ENCODE measurements around the gene NALF2.

Gene NALF2

GRCh38 chrX:69503782-69504625 is at the start of gene NALF2:
Gene NALF2, plus strand, starts transcription at chrX:69504326. Its CDS starts 957 bp downstream, at chrX:69505283.
- peak; percentile 35 for DNase-seq

DNA sequence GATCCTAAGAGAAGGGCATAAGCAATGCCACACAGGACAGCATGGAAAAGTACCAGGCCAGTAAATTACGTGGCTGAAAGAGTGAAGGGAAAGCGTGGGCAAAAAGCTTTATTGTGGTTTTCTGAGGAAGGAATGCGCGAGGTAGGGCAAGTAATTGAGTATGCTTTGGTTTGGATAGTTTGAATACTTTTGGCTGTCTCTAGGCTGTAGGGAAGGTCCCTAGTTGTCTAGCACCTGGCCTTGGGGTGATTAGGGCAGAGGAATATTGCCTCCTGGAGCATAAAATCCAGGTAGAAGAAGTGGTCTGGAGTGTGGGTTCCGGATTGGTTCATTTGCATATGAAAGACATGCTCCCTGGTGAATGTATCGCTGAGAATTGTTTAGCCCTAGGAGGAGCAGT is 46.4 kb upstream of the NALF2 start:
- DNase-seq = no peak

GRCh38 chrX:69466546-69466945 is 37.6 kb upstream of the NALF2 start:
- DNase-seq = no peak

DNA sequence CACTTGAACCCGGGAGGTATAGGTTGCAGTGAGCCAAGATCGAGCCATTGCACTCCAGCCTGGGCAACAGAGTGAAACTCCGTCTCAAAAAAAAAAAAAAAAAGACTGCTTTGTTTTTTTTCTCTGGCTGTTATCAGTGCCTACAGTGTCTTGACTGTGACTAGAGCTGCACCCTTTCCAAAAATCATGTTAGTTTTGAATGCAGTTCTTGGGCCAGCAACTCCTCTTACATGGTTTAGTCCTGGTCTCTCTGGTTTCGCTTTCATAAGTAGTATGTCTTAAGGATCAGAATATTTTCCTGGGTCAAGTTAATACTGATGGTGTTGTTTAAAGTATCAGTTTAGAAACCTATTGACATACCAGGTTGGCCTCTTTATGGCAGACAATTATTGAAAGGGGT is 34.2 kb upstream of the NALF2 start:
- no peak for DNase-seq

- no peak for DNase-seq
Measured at GRCh38 chrX:69489625-69490024, 14.5 kb upstream of the NALF2 start.

GRCh38 chrX:69493193-69493592 is 10.9 kb upstream of the NALF2 start:
- DNase-seq = peak; percentile 54

DNA sequence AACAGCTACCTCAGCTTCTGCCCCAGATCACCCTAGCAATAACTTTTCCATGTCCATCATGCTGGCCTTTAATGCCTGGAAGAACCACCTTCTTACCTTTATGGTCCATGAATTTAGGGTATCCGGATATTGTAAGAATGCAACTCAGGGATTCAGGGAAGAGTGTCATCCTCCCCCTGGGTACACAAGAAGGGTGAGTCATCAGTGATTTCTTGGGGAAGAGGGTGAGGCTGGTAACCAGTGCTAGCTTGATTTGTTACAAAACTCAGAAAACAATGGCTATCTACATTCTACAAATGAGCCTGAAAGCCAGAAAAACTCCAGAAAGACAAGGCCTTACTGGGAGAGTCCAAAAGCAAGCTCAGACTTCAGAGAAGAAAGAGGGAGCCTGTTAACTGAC is 10.4 kb upstream of the NALF2 start:
- no peak for DNase-seq

DNA sequence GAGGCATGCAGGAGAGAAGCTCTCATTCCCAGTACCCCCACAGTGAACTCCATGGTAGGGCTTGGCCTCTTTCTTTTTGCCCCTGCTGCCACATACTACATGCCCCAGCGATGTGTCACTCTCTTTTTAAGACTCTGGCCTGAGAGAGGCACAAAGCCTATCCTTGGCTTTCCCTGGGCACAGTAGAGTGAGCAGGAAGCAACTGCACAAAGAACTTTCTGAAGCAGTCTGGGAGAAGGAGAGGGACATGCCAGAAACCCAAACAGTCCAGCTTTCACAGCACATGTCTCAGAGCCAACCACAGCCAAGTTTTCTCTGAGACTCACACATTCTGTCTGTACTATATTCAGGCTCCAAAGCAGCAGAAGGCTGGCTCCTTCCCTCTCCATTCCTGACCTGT is 7.9 kb upstream of the NALF2 start:
- no peak for DNase-seq

DNA sequence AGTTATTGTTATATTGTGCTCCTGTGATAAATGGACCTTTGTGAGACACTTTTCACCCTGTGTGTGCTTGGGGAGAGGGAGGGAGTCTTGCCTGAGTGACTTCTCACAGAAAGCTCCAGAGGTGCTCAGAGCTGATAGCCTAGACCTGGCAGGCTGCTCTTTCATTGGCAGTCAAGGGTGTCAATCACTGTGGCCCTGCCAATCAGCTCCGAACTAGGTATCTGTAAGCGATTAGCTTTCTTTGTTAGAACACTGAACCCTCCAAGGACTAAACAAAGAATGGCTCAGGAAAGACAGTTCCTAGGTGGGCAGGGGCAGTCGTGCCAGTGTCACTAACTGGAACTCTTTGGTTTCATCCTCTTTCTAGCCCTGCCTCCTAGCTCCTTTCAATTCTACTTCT is 2.7 kb upstream of the NALF2 start:
- DNase-seq = peak; percentile 19

- no peak for DNase-seq
Measured at GRCh38 chrX:69503228-69503781, 821 bp upstream of the NALF2 start.

DNA sequence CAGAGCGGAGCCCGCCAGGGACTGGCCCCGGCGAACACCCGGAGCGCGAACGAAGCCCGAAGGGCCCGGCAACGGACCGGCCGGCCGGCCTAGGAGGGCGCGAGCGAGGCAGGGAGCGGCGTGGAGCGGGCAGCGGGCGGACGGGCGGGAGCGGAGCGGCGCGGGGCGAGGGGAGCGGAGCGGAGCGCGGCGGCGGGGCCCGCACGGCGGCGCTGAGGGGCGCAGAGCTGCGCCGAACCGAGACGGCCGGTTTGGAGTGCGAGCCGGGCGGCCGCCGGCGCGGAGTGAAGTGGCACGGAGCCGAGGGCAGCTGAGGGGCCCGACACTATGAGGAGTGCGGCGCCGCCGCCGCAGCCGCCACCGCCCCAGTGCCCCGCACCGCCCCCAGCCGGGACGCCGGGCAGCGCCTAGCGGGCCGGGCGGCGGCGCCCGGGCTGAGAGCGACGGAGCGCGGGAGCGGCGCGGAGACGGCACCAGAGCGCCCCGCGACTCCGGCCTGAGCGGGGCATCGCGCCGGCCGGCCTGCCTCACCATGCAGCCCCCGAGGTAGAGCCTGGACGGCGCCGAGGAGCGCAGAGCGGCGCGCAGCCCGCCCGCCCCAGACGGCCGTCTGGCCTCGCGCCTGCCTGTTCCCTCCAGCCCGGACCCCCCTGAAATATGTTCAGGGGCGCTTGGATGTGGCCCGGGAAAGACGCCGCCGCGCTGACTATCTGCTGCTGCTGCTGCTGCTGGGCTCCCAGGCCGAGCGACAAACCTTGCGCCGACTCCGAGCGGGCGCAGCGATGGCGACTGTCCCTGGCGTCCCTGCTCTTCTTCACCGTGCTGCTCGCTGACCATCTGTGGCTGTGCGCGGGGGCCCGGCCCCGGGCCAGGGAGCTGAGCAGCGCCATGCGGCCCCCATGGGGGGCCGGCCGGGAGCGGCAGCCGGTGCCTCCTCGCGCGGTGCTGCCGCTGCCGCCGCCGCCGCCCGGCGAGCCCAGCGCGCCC is 793 bp downstream of the NALF2 start:
- DNase-seq = no peak

- DNase-seq = no peak
Measured at GRCh38 chrX:69505772-69506616, 1.9 kb downstream of the NALF2 start.

- DNase-seq = no peak
Measured at GRCh38 chrX:69506617-69507499, 2.7 kb downstream of the NALF2 start.

- no peak for DNase-seq
Measured at GRCh38 chrX:69507500-69507789, 3.3 kb downstream of the NALF2 start.

DNA sequence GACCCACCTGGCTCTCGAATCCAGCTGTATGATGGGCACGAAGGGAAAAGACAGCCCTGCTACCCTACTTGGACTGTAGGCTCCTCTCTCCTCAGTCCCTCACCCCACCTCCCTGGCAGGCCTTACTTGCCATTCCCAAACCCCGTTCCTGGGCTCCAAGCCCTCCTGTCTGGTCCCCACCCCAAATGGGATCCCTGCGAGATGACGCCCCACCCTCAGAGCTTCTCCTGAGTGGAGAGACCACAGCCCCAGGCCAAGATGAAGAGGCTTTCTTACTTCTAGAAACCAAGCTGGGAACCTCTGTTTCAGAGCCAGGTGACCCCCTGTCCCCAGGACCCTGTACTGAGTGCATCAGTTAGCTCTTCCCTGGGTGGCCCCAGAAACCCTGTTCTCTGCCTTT is 4.5 kb downstream of the NALF2 start:
- DNase-seq = no peak

DNA sequence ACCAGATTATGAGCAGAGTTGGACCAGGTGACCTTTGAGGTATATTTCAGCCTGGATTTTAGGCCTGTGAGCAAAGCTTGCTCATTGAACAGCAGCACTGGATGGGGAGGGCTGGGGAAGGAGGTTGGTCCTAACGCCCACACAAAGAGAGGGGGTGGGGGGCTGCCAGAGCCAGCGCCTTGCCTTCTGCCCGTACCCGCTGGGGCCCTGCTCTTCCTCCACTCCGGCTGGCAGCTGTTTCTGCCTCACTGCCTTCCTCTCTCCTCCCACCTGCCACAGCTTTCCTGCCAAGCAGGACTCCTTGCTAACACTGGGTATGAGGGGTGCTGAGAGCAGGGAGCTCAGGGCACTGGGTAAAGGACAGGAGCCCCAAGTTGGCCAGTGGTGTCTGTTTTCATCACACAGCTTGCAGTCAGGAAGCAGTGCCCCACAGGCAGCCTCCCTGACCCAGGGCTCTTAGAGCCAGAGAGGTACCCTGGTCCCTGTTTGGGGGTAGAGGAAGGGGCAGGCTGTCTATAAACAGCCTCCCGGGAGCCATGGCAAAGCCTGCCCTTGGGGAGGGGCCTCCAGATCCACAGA is 6.1 kb downstream of the NALF2 start:
- no peak for DNase-seq

GRCh38 chrX:69510914-69511513 is 6.9 kb downstream of the NALF2 start:
- DNase-seq = no peak

GRCh38 chrX:69522052-69522451 is 17.9 kb downstream of the NALF2 start:
- no peak for DNase-seq

GRCh38 chrX:69523314-69523713 is 19.2 kb downstream of the NALF2 start:
- no peak for DNase-seq

- no peak for DNase-seq
Measured at GRCh38 chrX:69524781-69525363, 20.7 kb downstream of the NALF2 start.

Data from activated CD4-positive, alpha-beta T cell treated with anti-CD3 and anti-CD28 coated beads, Interleukin-2, Interleukin-6, amounts not matched to agents 100 ng/mL and 50 ng/mL, durations not matched to agents 16 hours and 8 hours (primary cell).